WTC11 (cell line): ENCODE measurements around the gene NUDT14. TPM values are rescaled to one million over a fixed set of nuclear protein-coding genes. Genes with fewer than 3 reads are reported as not detected.

Source experiments
- ATAC-seq: fragments of 200-7000 bp; cut with Tn5 transposase; 2 replicates; pipeline ENCODE4 v1.10.0; 2021; ENCODE audit warnings: mild to moderate bottlenecking, moderate library complexity
- CTCF ChIA-PET: fragments of 300-600 bp; sonication (Branson Sonifier 250); formaldehyde crosslinking; loops from one replicate; lab custom pipeline; 2021; ENCODE audit warnings: antibody characterized with exemption; lab: Charles Lee
- POLR2A ChIA-PET: fragments of 350-600 bp; sonication (Branson Sonifier 250); formaldehyde crosslinking; loops from one replicate; lab custom pipeline; 2021; ENCODE audit warnings: antibody characterized with exemption; lab: Charles Lee
- DNase-seq: peaks from one replicate; pipeline ENCODE4 v3.0.0; 2021; ENCODE audit warnings: low spot score
- H3K27ac Mint-ChIP-seq: 2 replicates; pipeline ENCODE4 v1.8.0; 2021; ENCODE audit warnings: mixed read lengths
- H3K27me3 Mint-ChIP-seq: 2 replicates; pipeline ENCODE4 v1.8.0; 2021; ENCODE audit warnings: low read depth, mild to moderate bottlenecking, moderate library complexity, mixed read lengths
- H3K36me3 Mint-ChIP-seq: 2 replicates; pipeline ENCODE4 v1.8.0; 2021; ENCODE audit warnings: mixed read lengths
- H3K4me1 Mint-ChIP-seq: 2 replicates; pipeline ENCODE4 v1.8.0; 2022; ENCODE audit warnings: mixed read lengths
- H3K4me3 Mint-ChIP-seq: 2 replicates; pipeline ENCODE4 v1.8.0; 2021; ENCODE audit warnings: mild to moderate bottlenecking, moderate library complexity, mixed read lengths
- H3K9me3 Mint-ChIP-seq: 2 replicates; pipeline ENCODE4 v1.8.0; 2021; ENCODE audit warnings: mixed read lengths
- CTCF ChIP-seq: fragments of 200-600 bp; IDR thresholded peaks from 2 replicates; pipeline ENCODE4 v1.8.0; 2022; ENCODE audit warnings: antibody characterized with exemption
- GTF2I ChIP-seq: fragments of 250-450 bp; sonication (Bioruptor Pico); conservative IDR thresholded peaks from 2 replicates; pipeline ENCODE4 v1.4.0; 2021; ENCODE audit warnings: mild to moderate bottlenecking
- MAX ChIP-seq: sonication (generic); formaldehyde crosslinking; IDR thresholded peaks from 2 replicates; pipeline ENCODE4 v1.8.0; 2022; ENCODE audit warnings: mild to moderate bottlenecking, missing genetic modification reagents
- SP1 ChIP-seq: sonication (generic); formaldehyde crosslinking; conservative IDR thresholded peaks from 2 replicates; pipeline ENCODE4 v1.8.1; 2022; ENCODE audit warnings: missing genetic modification reagents
- USF2 ChIP-seq: sonication (generic); formaldehyde crosslinking; IDR thresholded peaks from 2 replicates; pipeline ENCODE4 v1.8.1; 2023; ENCODE audit warnings: mild to moderate bottlenecking, missing genetic modification reagents, moderate library complexity
- ZNF138 ChIP-seq: sonication (generic); formaldehyde crosslinking; conservative IDR thresholded peaks from 2 replicates; pipeline ENCODE4 v1.8.1; 2022; ENCODE audit warnings: mild to moderate bottlenecking, moderate library complexity, missing genetic modification reagents
- ZNF425 ChIP-seq: fragments of 250-450 bp; sonication (Bioruptor Pico); conservative IDR thresholded peaks from 2 replicates; pipeline ENCODE4 v1.9.0; 2021; ENCODE audit warnings: mild to moderate bottlenecking
- ZNF532 ChIP-seq: fragments of 250-450 bp; sonication (Bioruptor Pico); IDR thresholded peaks from 2 replicates; pipeline ENCODE4 v1.9.0; 2021; ENCODE audit warnings: mild to moderate bottlenecking, borderline replicate concordance
- total RNA-seq: library from RNA; stranded (reverse); gene quantifications from 3 replicates; pipeline ENCODE4 v1.2.3, GENCODE V29; 2021
- TF ChIP-seq, protein P1 (sequence below): sonication (generic); formaldehyde crosslinking; conservative IDR thresholded peaks from 2 replicates; pipeline ENCODE4 v1.8.1; 2023; ENCODE audit warnings: mild to moderate bottlenecking, low read depth, missing genetic modification reagents, moderate library complexity
- TF ChIP-seq, protein P2 (sequence below): sonication (generic); formaldehyde crosslinking; IDR thresholded peaks from 2 replicates; pipeline ENCODE4 v1.8.1; 2023; ENCODE audit warnings: mild to moderate bottlenecking, moderate library complexity, missing genetic modification reagents
- TF ChIP-seq, protein P3 (sequence below): sonication (generic); formaldehyde crosslinking; IDR thresholded peaks from 2 replicates; pipeline ENCODE4 v1.8.1; 2023; ENCODE audit warnings: mild to moderate bottlenecking, missing genetic modification reagents, borderline replicate concordance

NUDT14 gene
- total RNA-seq, 1 experiment from 2014 or later, result 35.4 TPM

DNA sequence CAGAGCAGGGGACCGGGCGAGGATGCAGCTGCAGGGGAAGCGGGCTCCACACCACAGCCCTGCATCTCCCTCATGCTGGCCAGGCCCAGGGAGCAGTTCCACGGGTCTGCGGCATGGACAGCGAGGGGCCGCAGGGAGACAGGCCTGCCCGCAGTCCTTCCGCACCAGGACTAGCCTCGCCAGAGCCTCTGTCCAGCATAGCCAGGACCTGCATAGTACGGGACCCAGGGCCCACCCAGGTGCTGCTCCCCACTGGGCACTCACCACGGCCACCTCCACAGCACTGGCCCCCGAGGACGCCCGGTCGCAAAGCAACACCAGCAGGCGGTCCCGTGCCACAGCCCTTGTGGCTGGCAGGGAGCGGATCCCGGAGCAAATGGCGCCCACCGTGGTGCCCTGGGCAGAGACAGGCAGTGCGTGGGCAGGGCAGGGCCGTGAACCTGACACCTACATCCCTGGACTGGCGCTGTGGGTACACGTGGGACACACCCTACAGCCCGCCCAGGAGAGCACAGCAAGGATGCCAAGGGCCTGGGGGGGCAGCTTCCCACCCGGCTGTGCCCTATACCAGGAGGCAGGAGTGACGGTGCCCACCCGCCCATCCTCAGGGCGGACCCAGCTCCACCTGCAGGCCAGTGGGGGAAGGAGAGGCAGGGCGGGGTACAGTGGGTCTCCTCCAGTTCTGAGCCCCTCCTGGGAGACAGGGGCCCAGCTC is 36.3 kb downstream of the NUDT14 start (continued):
- TF ChIP-seq ZNF532 (CRISPR knock-in tag), result no peak

GRCh38 chr14:105144026-105144665 is 37.0 kb downstream of the NUDT14 start:
- Mint-ChIP-seq H3K36me3 (peaks cover 21% of the 10 kb centered on the region), H3K9me3 (peaks cover 11% of the 10 kb centered on the region), H3K27me3 (no peaks in the 10 kb centered on the region), H3K27ac (no peak overlapping the region), H3K4me1 (no peaks in the 10 kb centered on the region), H3K4me3 (no peak overlapping the region)
- no peak for ATAC-seq
- TF ChIP-seq MAX, result no peak
- no peak for TF ChIP-seq CTCF
- TF ChIP-seq, protein P1, sequence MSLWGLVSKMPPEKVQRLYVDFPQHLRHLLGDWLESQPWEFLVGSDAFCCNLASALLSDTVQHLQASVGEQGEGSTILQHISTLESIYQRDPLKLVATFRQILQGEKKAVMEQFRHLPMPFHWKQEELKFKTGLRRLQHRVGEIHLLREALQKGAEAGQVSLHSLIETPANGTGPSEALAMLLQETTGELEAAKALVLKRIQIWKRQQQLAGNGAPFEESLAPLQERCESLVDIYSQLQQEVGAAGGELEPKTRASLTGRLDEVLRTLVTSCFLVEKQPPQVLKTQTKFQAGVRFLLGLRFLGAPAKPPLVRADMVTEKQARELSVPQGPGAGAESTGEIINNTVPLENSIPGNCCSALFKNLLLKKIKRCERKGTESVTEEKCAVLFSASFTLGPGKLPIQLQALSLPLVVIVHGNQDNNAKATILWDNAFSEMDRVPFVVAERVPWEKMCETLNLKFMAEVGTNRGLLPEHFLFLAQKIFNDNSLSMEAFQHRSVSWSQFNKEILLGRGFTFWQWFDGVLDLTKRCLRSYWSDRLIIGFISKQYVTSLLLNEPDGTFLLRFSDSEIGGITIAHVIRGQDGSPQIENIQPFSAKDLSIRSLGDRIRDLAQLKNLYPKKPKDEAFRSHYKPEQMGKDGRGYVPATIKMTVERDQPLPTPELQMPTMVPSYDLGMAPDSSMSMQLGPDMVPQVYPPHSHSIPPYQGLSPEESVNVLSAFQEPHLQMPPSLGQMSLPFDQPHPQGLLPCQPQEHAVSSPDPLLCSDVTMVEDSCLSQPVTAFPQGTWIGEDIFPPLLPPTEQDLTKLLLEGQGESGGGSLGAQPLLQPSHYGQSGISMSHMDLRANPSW (CRISPR knock-in tag), result no peak
- no peak for TF ChIP-seq ZNF425
- no peak for DNase-seq
- ChIA-PET CTCF (no interaction called here), POLR2A (no interaction called here)

- peak; percentile 5 for DNase-seq
- TF ChIP-seq, protein P2, sequence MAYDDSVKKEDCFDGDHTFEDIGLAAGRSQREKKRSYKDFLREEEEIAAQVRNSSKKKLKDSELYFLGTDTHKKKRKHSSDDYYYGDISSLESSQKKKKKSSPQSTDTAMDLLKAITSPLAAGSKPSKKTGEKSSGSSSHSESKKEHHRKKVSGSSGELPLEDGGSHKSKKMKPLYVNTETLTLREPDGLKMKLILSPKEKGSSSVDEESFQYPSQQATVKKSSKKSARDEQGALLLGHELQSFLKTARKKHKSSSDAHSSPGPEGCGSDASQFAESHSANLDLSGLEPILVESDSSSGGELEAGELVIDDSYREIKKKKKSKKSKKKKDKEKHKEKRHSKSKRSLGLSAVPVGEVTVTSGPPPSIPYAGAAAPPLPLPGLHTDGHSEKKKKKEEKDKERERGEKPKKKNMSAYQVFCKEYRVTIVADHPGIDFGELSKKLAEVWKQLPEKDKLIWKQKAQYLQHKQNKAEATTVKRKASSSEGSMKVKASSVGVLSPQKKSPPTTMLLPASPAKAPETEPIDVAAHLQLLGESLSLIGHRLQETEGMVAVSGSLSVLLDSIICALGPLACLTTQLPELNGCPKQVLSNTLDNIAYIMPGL, result no peak
- no peak for TF ChIP-seq SP1 (CRISPR knock-in tag)
- no peak for TF ChIP-seq USF2
- TF ChIP-seq, protein P3, sequence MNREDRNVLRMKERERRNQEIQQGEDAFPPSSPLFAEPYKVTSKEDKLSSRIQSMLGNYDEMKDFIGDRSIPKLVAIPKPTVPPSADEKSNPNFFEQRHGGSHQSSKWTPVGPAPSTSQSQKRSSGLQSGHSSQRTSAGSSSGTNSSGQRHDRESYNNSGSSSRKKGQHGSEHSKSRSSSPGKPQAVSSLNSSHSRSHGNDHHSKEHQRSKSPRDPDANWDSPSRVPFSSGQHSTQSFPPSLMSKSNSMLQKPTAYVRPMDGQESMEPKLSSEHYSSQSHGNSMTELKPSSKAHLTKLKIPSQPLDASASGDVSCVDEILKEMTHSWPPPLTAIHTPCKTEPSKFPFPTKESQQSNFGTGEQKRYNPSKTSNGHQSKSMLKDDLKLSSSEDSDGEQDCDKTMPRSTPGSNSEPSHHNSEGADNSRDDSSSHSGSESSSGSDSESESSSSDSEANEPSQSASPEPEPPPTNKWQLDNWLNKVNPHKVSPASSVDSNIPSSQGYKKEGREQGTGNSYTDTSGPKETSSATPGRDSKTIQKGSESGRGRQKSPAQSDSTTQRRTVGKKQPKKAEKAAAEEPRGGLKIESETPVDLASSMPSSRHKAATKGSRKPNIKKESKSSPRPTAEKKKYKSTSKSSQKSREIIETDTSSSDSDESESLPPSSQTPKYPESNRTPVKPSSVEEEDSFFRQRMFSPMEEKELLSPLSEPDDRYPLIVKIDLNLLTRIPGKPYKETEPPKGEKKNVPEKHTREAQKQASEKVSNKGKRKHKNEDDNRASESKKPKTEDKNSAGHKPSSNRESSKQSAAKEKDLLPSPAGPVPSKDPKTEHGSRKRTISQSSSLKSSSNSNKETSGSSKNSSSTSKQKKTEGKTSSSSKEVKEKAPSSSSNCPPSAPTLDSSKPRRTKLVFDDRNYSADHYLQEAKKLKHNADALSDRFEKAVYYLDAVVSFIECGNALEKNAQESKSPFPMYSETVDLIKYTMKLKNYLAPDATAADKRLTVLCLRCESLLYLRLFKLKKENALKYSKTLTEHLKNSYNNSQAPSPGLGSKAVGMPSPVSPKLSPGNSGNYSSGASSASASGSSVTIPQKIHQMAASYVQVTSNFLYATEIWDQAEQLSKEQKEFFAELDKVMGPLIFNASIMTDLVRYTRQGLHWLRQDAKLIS (CRISPR knock-in tag), result no peak
- TF ChIP-seq ZNF138 (CRISPR knock-in tag), result no peak
- TF ChIP-seq GTF2I (CRISPR knock-in tag), result no peak
Observed at GRCh38 chr14:105143451-105144025, 37.6 kb downstream of the NUDT14 start.

More at GRCh38 chr14:105143451-105144025, 37.6 kb downstream of the NUDT14 start:
- ChIA-PET POLR2A (no interaction called here), CTCF (no interaction called here)
- Mint-ChIP-seq H3K4me3 (no peak overlapping the region), H3K36me3 (peaks cover 21% of the 10 kb centered on the region), H3K27me3 (no peaks in the 10 kb centered on the region), H3K27ac (no peak overlapping the region), H3K4me1 (no peaks in the 10 kb centered on the region), H3K9me3 (peaks cover 11% of the 10 kb centered on the region)
- no peak for ATAC-seq
